HG03108 (cell line): ENCODE data around the gene IGF1R.

Experiments used
- ATAC-seq: cut with Tn5 transposase; IDR thresholded peaks from one replicate; pipeline ENCODE4 v1.9.1; 2021; ENCODE audit warnings: moderate library complexity; ENCODE audit not compliant: unreplicated experiment

The IGF1R gene

GRCh38 chr15:98904544-98904943 is 256.2 kb downstream of the IGF1R start:
- ATAC-seq: no peak

GRCh38 chr15:98905963-98906711 is 257.8 kb downstream of the IGF1R start:
- no peak for ATAC-seq

GRCh38 chr15:98906712-98907083 is 258.4 kb downstream of the IGF1R start:
- ATAC-seq: no peak

- ATAC-seq: no peak
These were observed 259.7 kb downstream of the IGF1R start for GRCh38 chr15:98907927-98908471.

- no peak for ATAC-seq
These were observed 261.9 kb downstream of the IGF1R start for GRCh38 chr15:98909968-98910885.

GRCh38 chr15:98914626-98915025 is 266.3 kb downstream of the IGF1R start:
- ATAC-seq: no peak

- ATAC-seq: no peak
These were observed 268.5 kb downstream of the IGF1R start for GRCh38 chr15:98916826-98917225.

DNA sequence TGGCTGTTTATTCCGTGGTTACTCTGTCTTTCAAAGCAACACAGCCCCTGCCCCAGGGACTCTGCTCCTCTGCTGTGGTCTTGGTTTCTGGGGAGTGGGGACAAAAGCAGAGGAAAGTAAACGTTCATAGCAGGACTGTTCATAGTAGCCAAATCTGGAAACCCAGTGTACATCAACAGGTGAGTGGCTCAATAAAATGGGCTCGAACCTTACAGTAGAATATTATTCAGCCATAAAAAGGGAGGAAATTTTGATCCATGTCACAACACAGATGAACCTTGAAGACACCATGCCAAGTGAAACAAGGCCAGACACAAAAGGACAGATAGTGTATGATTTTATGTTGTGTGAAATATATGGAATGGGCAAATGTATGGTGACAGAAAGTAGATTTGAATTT is 269.1 kb downstream of the IGF1R start:
- no peak for ATAC-seq

DNA sequence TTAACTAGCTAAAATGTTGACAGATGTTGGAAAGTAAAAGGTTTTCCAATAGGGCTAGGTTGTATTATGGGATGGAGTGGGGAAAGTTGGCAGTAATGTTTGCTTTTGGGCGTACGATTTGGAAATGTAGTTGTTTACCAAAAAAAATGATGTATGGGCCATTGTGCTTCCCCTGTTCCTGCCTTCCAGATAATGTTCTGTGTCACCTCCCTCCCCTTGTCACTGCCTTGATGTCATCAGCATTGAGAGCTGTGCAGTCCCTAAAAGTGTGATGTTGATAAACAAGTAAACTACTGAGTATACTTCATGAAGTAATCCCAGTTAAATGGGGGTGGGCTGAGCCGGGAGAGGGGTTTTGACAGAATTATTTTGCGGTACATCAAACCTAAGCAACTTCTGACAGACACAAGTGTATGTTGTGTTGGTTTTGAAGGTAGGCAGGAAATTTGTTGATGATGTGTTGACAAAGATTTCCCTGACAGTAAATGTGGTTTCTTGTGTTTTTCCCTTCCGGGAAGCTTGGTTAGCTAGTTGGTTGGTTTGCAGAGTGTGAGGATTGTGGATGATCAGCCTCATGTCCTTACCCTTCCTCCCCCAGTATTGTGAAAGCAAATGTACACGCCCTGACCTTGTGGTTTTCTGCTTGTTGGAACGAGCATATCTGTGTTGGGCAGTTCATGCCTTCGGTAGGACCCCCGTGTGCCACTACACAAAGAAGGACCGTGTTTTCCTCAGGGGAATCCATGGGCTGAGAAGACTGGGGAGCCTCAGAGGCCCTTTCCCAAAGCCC is 271.9 kb downstream of the IGF1R start:
- ATAC-seq: no peak

GRCh38 chr15:98923171-98923570 is 274.8 kb downstream of the IGF1R start:
- no peak for ATAC-seq

DNA sequence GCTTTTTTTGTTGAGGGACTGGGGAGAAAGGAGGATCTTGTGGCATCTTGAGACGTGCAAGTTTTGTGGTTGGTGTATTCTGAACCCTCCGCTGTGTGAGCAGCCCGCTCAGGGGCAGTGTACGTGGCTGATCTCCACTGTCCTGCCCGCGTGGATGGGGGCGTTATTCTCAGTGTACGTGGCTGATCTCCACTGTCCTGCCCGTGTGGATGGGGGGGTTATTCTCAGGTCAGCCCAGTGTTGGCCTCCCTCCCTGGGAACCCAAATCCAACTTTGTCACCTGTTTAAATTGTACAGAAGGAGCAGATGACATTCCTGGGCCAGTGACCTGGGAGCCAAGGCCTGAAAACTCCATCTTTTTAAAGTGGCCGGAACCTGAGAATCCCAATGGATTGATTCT is 275.2 kb downstream of the IGF1R start:
- no peak for ATAC-seq

DNA sequence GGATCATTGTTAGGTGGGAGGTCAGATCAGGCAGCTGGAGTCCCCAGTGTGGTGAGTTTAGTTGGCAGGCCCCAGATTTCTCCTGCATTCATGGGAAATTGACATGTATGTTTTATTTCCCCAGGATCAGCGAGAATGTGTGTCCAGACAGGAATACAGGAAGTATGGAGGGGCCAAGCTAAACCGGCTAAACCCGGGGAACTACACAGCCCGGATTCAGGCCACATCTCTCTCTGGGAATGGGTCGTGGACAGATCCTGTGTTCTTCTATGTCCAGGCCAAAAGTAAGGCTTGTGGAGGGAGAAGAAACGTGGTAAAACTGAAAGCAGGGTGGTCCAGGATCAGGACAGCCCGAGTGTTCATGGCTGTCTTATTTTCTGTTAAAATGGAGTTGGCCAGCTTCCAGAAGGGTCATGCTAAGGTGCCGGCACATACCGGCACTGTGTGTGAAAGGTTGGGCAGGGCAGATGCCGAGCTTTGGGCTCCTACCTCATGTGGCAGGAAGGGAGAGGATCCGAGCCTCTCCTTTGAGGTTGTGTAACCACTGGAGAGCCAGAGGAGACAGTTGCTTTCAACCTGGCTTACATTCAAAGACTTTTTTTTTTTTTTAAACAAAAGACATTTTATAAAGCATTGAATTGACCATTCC is 276.2 kb downstream of the IGF1R start:
- no peak for ATAC-seq

DNA sequence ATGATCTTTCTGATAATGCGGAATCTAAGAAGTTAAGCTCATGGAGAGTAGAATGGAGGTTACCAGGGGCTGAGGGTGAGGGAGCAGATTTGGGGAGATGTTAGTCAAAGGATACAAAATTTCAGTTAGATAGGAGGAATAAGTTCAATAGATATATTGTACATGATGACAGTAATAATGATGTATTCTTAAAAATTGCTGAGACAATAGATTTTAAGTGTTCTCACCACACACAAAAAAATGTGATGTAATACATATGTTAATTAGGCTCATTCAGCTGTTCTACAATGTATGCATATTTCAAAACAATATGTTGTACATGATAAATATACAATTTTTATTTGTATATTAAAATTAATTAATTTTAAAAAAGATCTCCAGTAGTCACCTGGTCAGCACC is 277.9 kb downstream of the IGF1R start:
- no peak for ATAC-seq

- ATAC-seq: no peak
These were observed 278.7 kb downstream of the IGF1R start for GRCh38 chr15:98927022-98927421.

DNA sequence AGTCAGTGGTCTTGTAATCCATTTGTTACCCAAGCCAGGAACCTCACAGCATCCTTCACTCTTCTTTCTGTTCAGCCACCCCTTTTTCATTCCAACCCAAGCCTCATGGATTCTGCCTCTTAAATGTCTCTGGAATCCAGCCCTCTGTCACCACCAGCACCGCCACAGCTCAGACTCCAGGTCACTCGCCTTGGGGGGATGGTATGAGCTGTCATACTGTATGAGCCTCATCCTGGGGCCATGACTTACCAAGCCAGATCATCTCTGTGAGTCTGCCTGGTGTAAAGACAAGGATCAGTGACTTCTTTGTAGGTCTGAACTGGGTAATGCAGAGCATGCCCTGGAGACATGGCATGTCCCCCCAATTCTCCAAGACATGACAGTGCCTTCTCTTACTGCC is 279.7 kb downstream of the IGF1R start:
- no peak for ATAC-seq

DNA sequence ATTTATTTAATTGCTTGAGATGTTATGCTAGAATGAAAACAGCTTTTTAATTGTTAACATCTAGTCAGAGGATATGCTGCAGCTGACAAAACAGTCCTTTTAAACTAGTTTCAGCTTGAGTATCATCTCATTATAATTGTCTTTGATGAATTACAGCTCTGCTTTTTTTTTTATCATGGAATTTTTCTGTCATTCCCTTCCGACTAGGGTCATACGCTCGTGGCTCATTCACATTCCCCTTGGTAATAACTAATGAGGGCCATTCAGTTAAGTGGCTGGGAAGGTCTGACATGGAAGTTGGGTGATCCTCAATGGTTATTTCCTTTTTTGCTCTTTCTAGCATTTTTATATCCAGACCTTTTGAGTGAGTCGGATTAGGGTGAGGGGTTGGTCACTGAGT is 282.2 kb downstream of the IGF1R start:
- no peak for ATAC-seq

- no peak for ATAC-seq
These were observed 282.7 kb downstream of the IGF1R start for GRCh38 chr15:98931004-98931403.

- no peak for ATAC-seq
These were observed 285.1 kb downstream of the IGF1R start for GRCh38 chr15:98933406-98933805.

DNA sequence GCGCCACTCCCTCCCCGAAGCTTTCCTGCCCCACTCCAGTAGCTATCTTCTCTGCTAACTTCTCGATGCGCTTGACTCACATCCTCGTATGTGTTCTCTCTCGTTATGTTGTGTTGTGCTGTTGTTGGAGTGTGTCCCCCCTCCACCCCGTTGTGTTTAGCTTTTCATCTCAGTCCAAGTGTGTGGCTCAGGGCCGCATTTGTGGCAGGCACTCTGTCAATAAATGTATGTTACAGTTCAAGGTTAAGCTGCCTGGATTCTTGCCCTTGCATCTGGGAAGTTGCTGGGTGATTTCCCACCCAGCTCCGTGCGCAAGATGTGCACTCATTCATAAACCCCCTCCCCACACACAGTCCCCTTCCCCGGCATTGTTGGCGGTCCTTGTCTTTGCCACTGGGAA is 287.4 kb downstream of the IGF1R start:
- no peak for ATAC-seq

GRCh38 chr15:98937413-98938104 is 289.2 kb downstream of the IGF1R start:
- ATAC-seq: peak; percentile 55
